Measurements from ENCODE around the gene RIMS3.
A peak's percentile ranks its signal among the peaks of the same experiment; 100 is the strongest.
"Not testable (repeated sequence)": the region's sequence is repeated elsewhere in the genome, so short reads cannot be mapped to it uniquely, and the experiment has no call there.

RIMS3 gene

DNA sequence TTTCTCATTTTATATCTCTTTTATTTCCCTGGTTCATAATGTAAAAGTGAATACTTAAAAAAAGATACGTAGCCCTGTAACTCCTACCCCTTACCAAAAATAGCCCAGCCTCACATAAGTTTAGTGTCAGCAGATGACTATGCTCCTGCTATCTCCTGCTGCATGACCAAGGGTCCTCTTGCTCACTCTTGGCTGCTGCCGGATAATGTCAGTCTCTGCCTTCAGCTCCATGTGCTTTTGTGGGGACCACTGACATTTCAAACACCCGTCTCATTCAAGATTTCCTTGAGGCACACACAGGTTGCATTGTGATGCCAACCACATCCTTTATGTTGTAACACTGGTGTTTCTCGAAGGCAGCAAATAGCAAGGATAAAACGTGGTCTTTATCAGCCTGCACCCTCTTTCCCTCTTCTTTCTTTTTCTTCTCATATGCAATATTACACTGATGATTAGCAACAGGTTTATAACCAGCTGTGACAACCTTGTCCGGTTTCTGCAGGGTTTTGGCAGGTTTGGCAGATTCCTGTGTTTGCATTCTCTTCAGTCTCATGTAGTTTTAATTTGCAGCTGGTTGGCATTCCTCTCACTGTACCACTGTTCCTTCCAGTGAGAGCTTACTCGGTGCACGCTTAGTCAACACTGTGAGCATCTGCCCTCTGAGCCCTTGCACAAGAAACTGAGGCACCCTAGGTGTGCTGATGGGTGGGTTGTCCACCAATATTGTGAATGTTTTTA is 71.9 kb downstream of the RIMS3 start:
- no peak for DNase-seq (ENCODE audit: low spot score)

DNA sequence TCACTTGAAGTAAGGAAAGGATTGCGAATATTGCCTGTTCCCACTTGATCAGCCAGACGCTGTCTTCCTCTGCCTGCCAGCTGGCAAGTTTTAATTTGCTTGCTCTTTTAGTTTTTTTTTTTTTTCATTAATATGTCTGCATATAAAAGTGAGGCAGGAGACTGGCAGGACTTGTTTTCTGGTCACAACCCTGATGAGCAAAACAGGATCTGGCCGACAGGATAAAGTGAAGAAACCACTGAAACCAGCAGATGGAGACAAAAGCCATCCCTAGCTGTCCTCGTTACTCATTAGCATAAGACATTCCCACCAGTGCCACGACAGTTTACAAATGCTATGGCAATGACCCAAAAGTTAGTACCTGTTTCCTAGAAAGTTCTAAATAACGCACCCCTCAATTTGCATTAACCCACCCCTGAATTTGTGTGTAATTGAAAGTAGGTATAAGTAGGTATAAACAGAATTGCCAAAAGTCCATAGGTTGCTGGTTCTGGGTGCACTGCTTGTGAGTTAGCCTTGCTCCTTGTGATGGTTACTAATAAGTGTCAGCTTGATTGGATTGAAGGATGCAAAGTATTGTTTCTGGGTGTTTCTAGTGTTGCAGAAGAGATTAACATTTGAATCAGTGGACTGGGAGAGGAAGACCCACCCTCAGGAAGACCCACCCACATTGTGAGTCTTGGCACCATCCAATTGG is 73.2 kb downstream of the RIMS3 start:
- DNase-seq (ENCODE audit: low spot score): peak; percentile 55

- no peak for DNase-seq (ENCODE audit: low spot score)
Measured at GRCh38 chr1:40588586-40588985, 76.9 kb downstream of the RIMS3 start.

GRCh38 chr1:40583980-40584379 is 81.5 kb downstream of the RIMS3 start:
- DNase-seq (ENCODE audit: low spot score): no peak

DNA sequence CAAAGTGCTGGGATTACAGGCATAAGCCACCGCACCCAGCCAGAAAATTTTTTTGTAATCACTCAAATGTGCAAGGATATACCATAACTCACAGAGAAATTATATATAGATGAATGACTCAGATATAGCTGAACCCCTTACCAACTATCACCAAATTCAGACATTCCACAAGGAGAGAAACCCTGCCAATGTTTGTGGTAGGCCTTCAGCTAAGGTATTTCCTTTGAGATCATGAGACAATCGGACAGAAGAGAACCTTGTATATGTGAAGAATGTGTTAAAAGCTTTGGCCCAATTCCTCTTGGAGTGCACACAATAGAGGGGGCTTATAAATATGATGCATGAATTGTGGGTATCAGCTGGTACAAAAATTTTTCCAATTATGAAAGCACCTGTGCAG is 83.4 kb downstream of the RIMS3 start:
- DNase-seq (ENCODE audit: low spot score): no peak

DNA sequence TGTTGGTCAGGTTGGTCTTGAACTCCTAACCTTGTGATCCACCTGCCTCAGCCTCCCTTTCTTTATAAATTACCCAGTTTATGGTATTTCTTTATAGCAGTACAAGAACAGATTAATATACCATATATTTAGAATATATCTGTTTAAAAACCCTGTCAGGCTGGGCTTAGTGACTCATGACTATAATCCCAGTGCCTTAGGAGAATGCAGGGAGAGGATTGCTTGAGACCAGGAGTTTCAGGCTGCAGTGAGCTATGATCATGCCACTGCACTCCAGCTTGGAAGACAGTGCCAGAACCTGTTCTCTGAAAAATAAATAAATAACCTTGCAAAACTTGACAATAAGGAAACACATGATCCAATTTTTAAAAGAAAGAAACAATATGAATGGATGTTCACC is 90.1 kb downstream of the RIMS3 start:
- no peak for DNase-seq (ENCODE audit: low spot score)

- DNase-seq (ENCODE audit: low spot score): not testable (repeated sequence)
Measured at GRCh38 chr1:40574805-40575204, 90.7 kb downstream of the RIMS3 start.

Data from RKO (cell line).